AG10803 (cell line): ENCODE data around the gene DCAF12L1.

Experiments
- DNase-seq: peaks from one replicate; pipeline ENCODE4 v3.0.0; 2010; ENCODE audit warnings: low read depth
- H3K4me3 ChIP-seq: 2 replicates; pipeline ENCODE4 v1.5.1; 2011; ENCODE audit warnings: mild to moderate bottlenecking, low read length, control low read depth
- CTCF ChIP-seq: conservative IDR thresholded peaks from 2 replicates; pipeline ENCODE4 v1.5.1; 2011; ENCODE audit warnings: mild to moderate bottlenecking, low read length, control low read depth, inconsistent platforms

Gene DCAF12L1

GRCh38 chrX:126509923-126510322 is 42.7 kb downstream of the DCAF12L1 start:
- DNase-seq, result no peak
- TF ChIP-seq CTCF, result no peak
- no peak overlapping the region for H3K4me3 ChIP-seq
